ENCODE measurements around the gene PDE7B. TPM values are rescaled to one million over a fixed set of nuclear protein-coding genes. Genes with fewer than 3 reads are reported as not detected.
A peak's percentile ranks its signal among the peaks of the same experiment; 100 is the strongest.

The PDE7B gene
- total RNA-seq, 3 donors from 2014 or later (not counting 1 experiment from before 2014, with no cell fraction given), result 0.14 to 0.18 TPM; not detected in 1

DNA sequence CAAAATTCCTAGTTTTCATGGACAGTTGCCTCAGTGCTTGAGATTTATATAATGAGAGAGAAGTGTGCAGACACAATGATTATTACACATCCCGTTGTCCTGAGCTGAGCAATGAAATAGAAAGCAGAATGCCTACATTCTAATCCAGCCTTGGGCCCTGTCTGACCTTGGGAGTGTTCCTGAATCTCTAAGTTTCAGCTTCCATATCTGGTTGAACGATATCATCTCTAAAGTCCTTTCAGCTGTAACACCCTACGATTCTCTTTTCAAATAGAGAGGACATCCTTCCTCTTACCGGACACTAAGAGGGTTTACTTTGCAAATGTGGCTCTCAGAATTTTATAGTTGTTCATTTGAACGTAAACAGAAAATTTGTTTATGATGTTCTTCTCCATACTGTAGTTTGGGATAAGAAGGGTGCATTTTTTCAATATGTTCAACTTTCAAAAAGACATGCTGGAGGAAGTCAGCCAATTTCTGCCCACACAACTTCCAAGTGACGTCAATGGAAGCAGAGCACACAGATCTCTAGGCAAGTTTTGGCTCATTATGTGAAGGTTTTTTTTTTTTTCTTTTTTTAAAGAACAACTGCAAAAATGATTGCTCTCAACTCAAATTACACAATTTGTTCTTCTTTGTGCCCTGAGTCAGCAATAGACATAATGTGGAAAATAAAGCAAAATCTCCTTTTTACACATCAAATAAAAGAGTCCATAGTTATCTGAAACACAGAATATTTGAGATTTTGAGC, 50.4 kb downstream of the PDE7B start:
- Mint-ChIP-seq H3K27ac (no peak overlapping the region), H3K27me3 (ENCODE audit: low read depth in 2 of 2) (no peaks in the 10 kb centered on the region), H3K4me1 (peaks cover 0 to 4% of the 10 kb centered on the region in 2 donors), H3K36me3 (no peaks in the 10 kb centered on the region), H3K9me3 (no peaks in the 10 kb centered on the region), H3K4me3 (no peak overlapping the region)
- 72% methylated on average over 3 of the region's 6 CpGs for WGBS (ENCODE audit: insufficient coverage)
- H3K4me1 ChIP-seq (ENCODE audit: control insufficient read depth, insufficient read depth, low read length), result no peaks in the 10 kb centered on the region
- DNase-seq (peak in 1 of 2 donors; percentile 58), ATAC-seq (no peak)
- TF ChIP-seq, protein P1, sequence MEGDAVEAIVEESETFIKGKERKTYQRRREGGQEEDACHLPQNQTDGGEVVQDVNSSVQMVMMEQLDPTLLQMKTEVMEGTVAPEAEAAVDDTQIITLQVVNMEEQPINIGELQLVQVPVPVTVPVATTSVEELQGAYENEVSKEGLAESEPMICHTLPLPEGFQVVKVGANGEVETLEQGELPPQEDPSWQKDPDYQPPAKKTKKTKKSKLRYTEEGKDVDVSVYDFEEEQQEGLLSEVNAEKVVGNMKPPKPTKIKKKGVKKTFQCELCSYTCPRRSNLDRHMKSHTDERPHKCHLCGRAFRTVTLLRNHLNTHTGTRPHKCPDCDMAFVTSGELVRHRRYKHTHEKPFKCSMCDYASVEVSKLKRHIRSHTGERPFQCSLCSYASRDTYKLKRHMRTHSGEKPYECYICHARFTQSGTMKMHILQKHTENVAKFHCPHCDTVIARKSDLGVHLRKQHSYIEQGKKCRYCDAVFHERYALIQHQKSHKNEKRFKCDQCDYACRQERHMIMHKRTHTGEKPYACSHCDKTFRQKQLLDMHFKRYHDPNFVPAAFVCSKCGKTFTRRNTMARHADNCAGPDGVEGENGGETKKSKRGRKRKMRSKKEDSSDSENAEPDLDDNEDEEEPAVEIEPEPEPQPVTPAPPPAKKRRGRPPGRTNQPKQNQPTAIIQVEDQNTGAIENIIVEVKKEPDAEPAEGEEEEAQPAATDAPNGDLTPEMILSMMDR (IDR thresholded peaks at IDR 0.05), result no peak
- H3K9me3 ChIP-seq (ENCODE audit: control insufficient read depth, insufficient read depth, low read length), result no peaks in the 10 kb centered on the region
- H3K36me3 ChIP-seq (ENCODE audit: control insufficient read depth, insufficient read depth, low read length), result no peaks in the 10 kb centered on the region
- no peak overlapping the region for H3K4me3 ChIP-seq (ENCODE audit: low read length)
- no peaks in the 10 kb centered on the region for H3K27me3 ChIP-seq (ENCODE audit: control insufficient read depth, insufficient read depth, low read length)
- H3K27ac ChIP-seq (ENCODE audit: low read length), result no peak overlapping the region
- intact Hi-C loops (cut with micrococcal nuclease), result loop anchor here (10.0 kb wide), 1 partner anchor 323 kb away; no protein-coding TSS in a partner anchor

DNA sequence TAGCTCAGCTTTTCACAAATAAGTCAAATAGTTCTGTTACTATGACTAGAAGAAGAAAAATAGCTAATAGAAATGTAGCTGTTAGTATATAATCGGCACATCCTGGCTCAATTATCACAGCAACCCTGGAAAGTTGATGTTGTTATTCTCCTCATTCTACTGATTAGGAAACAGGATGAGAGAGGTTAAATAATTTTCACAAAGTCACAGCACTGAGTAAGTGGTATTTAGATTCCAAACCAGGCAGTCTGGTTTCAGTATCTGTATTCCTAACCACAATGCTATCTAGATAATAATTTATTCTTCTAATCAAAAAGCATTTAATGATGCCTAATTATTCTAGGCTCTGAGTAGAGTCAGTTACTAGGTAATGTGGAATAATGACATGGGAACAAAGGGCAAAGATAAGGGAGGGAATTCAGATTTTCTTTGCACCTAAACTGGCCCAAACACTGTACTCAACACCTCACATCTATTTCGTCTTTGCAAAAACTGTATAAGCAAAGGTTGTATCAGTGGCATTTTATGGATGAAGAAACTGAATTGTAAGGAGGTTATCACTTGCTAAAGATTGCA, 51.3 kb downstream of the PDE7B start:
- Mint-ChIP-seq H3K4me3 (no peak overlapping the region), H3K4me1 (no peaks in the 10 kb centered on the region), H3K27ac (no peak overlapping the region), H3K27me3 (ENCODE audit: low read depth in 2 of 2) (no peaks in the 10 kb centered on the region), H3K36me3 (no peaks in the 10 kb centered on the region), H3K9me3 (no peaks in the 10 kb centered on the region)
- WGBS (ENCODE audit: insufficient coverage), result no CpG with 5 or more reads among the region's 2 CpGs
- no peak overlapping the region for H3K27ac ChIP-seq (ENCODE audit: low read length)
- DNase-seq, result no peak
- TF ChIP-seq, protein P1 (IDR thresholded peaks at IDR 0.05), result no peak
- intact Hi-C loops (cut with micrococcal nuclease), result loop anchor here (10.0 kb wide), 1 partner anchor 322 kb away; no protein-coding TSS in a partner anchor
- H3K4me1 ChIP-seq (ENCODE audit: control insufficient read depth, insufficient read depth, low read length), result no peaks in the 10 kb centered on the region
- H3K27me3 ChIP-seq (ENCODE audit: control insufficient read depth, insufficient read depth, low read length), result no peaks in the 10 kb centered on the region
- no peaks in the 10 kb centered on the region for H3K36me3 ChIP-seq (ENCODE audit: control insufficient read depth, insufficient read depth, low read length)
- no peak for ATAC-seq
- H3K9me3 ChIP-seq (ENCODE audit: control insufficient read depth, insufficient read depth, low read length), result no peaks in the 10 kb centered on the region
- no peak overlapping the region for H3K4me3 ChIP-seq (ENCODE audit: low read length)

- TF ChIP-seq, protein P1 (IDR thresholded peaks at IDR 0.05), result no peak
- no peak overlapping the region for H3K4me3 Mint-ChIP-seq
- 63% methylated on average over 2 of the region's 2 CpGs for WGBS (ENCODE audit: insufficient coverage)
- H3K9me3 ChIP-seq (ENCODE audit: control insufficient read depth, insufficient read depth, low read length), result no peaks in the 10 kb centered on the region
- H3K36me3 Mint-ChIP-seq, result no peaks in the 10 kb centered on the region
- DNase-seq (no peak), ATAC-seq (no peak)
- H3K27me3 Mint-ChIP-seq (ENCODE audit: low read depth in 2 of 2), result no peaks in the 10 kb centered on the region
- no peak overlapping the region for H3K27ac Mint-ChIP-seq
- no peak overlapping the region for H3K27ac ChIP-seq (ENCODE audit: low read length)
- intact Hi-C loops (cut with micrococcal nuclease), result loop anchor here (10.0 kb wide), 1 partner anchor 320 kb away; no protein-coding TSS in a partner anchor
- no peaks in the 10 kb centered on the region for H3K36me3 ChIP-seq (ENCODE audit: control insufficient read depth, insufficient read depth, low read length)
- no peaks in the 10 kb centered on the region for H3K27me3 ChIP-seq (ENCODE audit: control insufficient read depth, insufficient read depth, low read length)
- H3K4me1 ChIP-seq (ENCODE audit: control insufficient read depth, insufficient read depth, low read length), result peaks cover 1% of the 10 kb centered on the region
- no peaks in the 10 kb centered on the region for H3K9me3 Mint-ChIP-seq
- H3K4me1 Mint-ChIP-seq, result no peaks in the 10 kb centered on the region
- H3K4me3 ChIP-seq (ENCODE audit: low read length), result no peak overlapping the region
Observed at GRCh38 chr6:135904666-135905065, 53.2 kb downstream of the PDE7B start.

All from natural killer cell (primary cell).